Neural progenitor cell (in vitro differentiated cells): ENCODE results near the gene MYH15. TPM values are rescaled to one million over a fixed set of nuclear protein-coding genes. Genes with fewer than 3 reads are reported as not detected.

Experiments used
- DNase-seq: peaks from one replicate; pipeline ENCODE4 v3.0.0-alpha.2; 2016; ENCODE audit warnings: low spot score
- H2AFZ ChIP-seq: fragments of 200-600 bp; sonication (generic); replicated peaks from 2 replicates; pipeline ENCODE4 v1.6.1; 2016; ENCODE audit warnings: antibody characterized with exemption
- H3F3A ChIP-seq: fragments of 200-600 bp; sonication (generic); 2 replicates; pipeline ENCODE4 v1.6.1; 2016; ENCODE audit warnings: antibody characterized with exemption, low read depth
- H3K27ac ChIP-seq: fragments of 200-600 bp; sonication (generic); 2 replicates; pipeline ENCODE4 v1.5.1; 2016; ENCODE audit warnings: mild to moderate bottlenecking
- H3K27me3 ChIP-seq: fragments of 200-600 bp; sonication (generic); 2 replicates; pipeline ENCODE4 v1.6.1; 2016; ENCODE audit warnings: mild to moderate bottlenecking, moderate library complexity
- H3K36me3 ChIP-seq: fragments of 200-600 bp; sonication (generic); 2 replicates; pipeline ENCODE4 v1.5.1; 2016
- H3K4me1 ChIP-seq: fragments of 200-600 bp; sonication (generic); 2 replicates; pipeline ENCODE4 v1.6.1; 2016; ENCODE audit warnings: mixed run types
- H3K4me2 ChIP-seq: fragments of 200-600 bp; sonication (generic); 2 replicates; pipeline ENCODE4 v1.6.1; 2016
- H3K4me3 ChIP-seq: fragments of 200-600 bp; sonication (generic); 2 replicates; pipeline ENCODE4 v1.5.1; 2016
- H3K79me2 ChIP-seq: fragments of 200-600 bp; sonication (generic); 2 replicates; pipeline ENCODE4 v1.6.1; 2016; ENCODE audit warnings: low read depth
- H3K9ac ChIP-seq: fragments of 200-600 bp; sonication (generic); 2 replicates; pipeline ENCODE4 v1.6.1; 2016
- H3K9me3 ChIP-seq: fragments of 200-600 bp; sonication (generic); 2 replicates; pipeline ENCODE4 v1.5.1; 2016; ENCODE audit warnings: low read depth
- H4K20me1 ChIP-seq: fragments of 200-600 bp; sonication (generic); 2 replicates; pipeline ENCODE4 v1.6.1; 2016; ENCODE audit warnings: low read depth
- H3K27ac Mint-ChIP-seq: 3 replicates; pipeline ENCODE4 v1.8.0; 2021; ENCODE audit warnings: mixed read lengths
- H3K27me3 Mint-ChIP-seq: 2 replicates; pipeline ENCODE4 v1.8.0; 2022; ENCODE audit warnings: low read depth, mild to moderate bottlenecking, inconsistent platforms, moderate library complexity, mixed read lengths; ENCODE audit not compliant: insufficient read depth
- H3K36me3 Mint-ChIP-seq: 3 replicates; pipeline ENCODE4 v1.8.0; 2021; ENCODE audit warnings: mixed read lengths
- H3K4me1 Mint-ChIP-seq: 3 replicates; pipeline ENCODE4 v1.8.0; 2021; ENCODE audit warnings: mixed read lengths
- H3K4me3 Mint-ChIP-seq: 3 replicates; pipeline ENCODE4 v1.8.0; 2021; ENCODE audit warnings: mild to moderate bottlenecking, moderate library complexity, mixed read lengths
- H3K9me3 Mint-ChIP-seq: 3 replicates; pipeline ENCODE4 v1.8.0; 2020; ENCODE audit warnings: mixed read lengths
- EZH2 ChIP-seq: fragments of 200-600 bp; sonication (generic); IDR thresholded peaks from 2 replicates; pipeline ENCODE4 v1.6.1; 2017; ENCODE audit warnings: antibody characterized with exemption, mild to moderate bottlenecking, moderate library complexity
- EZH2phosphoT487 ChIP-seq: fragments of 200-600 bp; sonication (generic); IDR thresholded peaks from 2 replicates; pipeline ENCODE4 v1.6.1; 2017; ENCODE audit warnings: antibody characterized with exemption
- total RNA-seq: library from RNA; depleted of rRNA; stranded (reverse); fragments of >200 nt; gene quantifications from 2 replicates; pipeline ENCODE4 v1.2.3, GENCODE V29; 2015; ENCODE audit warnings: low replicate concordance
- TF ChIP-seq, protein P1 (sequence below): fragments of 200-600 bp; sonication (generic); IDR thresholded peaks from 2 replicates; pipeline ENCODE4 v1.5.1; 2017; ENCODE audit warnings: antibody characterized with exemption, mild to moderate bottlenecking

Gene MYH15
- total RNA-seq, 1 donor from 2014 or later = not detected

GRCh38 chr3:108503722-108504121 is 6.7 kb downstream of the MYH15 start:
- H3K9ac ChIP-seq = no peak overlapping the region
- H3K4me3 ChIP-seq = no peak overlapping the region
- H3K4me2 ChIP-seq = no peak overlapping the region
- H3F3A ChIP-seq = no peaks in the 10 kb centered on the region
- no peaks in the 10 kb centered on the region for H3K27me3 Mint-ChIP-seq
- no peaks in the 10 kb centered on the region for H3K4me1 ChIP-seq
- H3K36me3 Mint-ChIP-seq = no peaks in the 10 kb centered on the region
- no peak overlapping the region for H3K27ac ChIP-seq
- no peaks in the 10 kb centered on the region for H3K79me2 ChIP-seq
- H3K9me3 ChIP-seq = no peaks in the 10 kb centered on the region
- H3K36me3 ChIP-seq = no peaks in the 10 kb centered on the region
- TF ChIP-seq, protein P1, sequence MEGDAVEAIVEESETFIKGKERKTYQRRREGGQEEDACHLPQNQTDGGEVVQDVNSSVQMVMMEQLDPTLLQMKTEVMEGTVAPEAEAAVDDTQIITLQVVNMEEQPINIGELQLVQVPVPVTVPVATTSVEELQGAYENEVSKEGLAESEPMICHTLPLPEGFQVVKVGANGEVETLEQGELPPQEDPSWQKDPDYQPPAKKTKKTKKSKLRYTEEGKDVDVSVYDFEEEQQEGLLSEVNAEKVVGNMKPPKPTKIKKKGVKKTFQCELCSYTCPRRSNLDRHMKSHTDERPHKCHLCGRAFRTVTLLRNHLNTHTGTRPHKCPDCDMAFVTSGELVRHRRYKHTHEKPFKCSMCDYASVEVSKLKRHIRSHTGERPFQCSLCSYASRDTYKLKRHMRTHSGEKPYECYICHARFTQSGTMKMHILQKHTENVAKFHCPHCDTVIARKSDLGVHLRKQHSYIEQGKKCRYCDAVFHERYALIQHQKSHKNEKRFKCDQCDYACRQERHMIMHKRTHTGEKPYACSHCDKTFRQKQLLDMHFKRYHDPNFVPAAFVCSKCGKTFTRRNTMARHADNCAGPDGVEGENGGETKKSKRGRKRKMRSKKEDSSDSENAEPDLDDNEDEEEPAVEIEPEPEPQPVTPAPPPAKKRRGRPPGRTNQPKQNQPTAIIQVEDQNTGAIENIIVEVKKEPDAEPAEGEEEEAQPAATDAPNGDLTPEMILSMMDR = no peak
- TF ChIP-seq EZH2phosphoT487 (no peak), EZH2 (no peak)
- no peak overlapping the region for H2AFZ ChIP-seq
- no peaks in the 10 kb centered on the region for H4K20me1 ChIP-seq
- no peaks in the 10 kb centered on the region for H3K9me3 Mint-ChIP-seq
- H3K4me1 Mint-ChIP-seq = peaks cover 2% of the 10 kb centered on the region
- H3K27me3 ChIP-seq = no peaks in the 10 kb centered on the region
- H3K4me3 Mint-ChIP-seq = no peak overlapping the region
- DNase-seq = no peak
- H3K27ac Mint-ChIP-seq = no peak overlapping the region

- Histone ChIP-seq H3K4me1 (no peaks in the 10 kb centered on the region), H3K4me2 (no peak overlapping the region), H3F3A (no peaks in the 10 kb centered on the region), H4K20me1 (no peaks in the 10 kb centered on the region), H3K27me3 (no peaks in the 10 kb centered on the region), H3K27ac (no peak overlapping the region), H3K9me3 (no peaks in the 10 kb centered on the region), H3K9ac (no peak overlapping the region), H2AFZ (no peak overlapping the region), H3K4me3 (no peak overlapping the region), H3K79me2 (no peaks in the 10 kb centered on the region), H3K36me3 (no peaks in the 10 kb centered on the region)
- DNase-seq = no peak
- H3K27me3 Mint-ChIP-seq = no peaks in the 10 kb centered on the region
- H3K9me3 Mint-ChIP-seq = no peaks in the 10 kb centered on the region
- H3K4me3 Mint-ChIP-seq = no peak overlapping the region
- TF ChIP-seq, protein P1 = no peak
- no peak for TF ChIP-seq EZH2
- TF ChIP-seq EZH2phosphoT487 = no peak
- no peaks in the 10 kb centered on the region for H3K4me1 Mint-ChIP-seq
- no peaks in the 10 kb centered on the region for H3K36me3 Mint-ChIP-seq
- no peak overlapping the region for H3K27ac Mint-ChIP-seq
Observed at GRCh38 chr3:108501535-108501934, 8.9 kb downstream of the MYH15 start.

DNA sequence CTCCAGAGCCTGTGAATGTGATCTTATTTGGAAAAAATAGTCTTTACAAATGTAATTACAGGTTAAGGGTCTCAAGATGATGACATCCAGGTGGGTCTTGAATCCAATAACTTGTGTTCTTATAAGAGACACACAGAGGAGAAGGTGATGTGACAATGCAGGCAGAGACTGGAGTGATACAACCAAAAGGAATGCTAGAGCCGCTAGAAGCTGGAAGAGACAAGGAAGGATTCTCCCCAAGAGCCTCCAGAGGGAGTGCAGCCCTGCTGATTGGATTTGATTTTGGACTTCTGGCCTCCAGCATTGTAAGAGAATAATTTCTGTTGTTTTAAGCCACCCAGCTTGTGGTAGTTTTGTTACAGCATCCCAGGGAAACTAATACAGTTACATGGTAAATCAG is 9.7 kb downstream of the MYH15 start:
- Histone ChIP-seq H3K4me2 (no peak overlapping the region), H3K79me2 (no peaks in the 10 kb centered on the region), H3K27me3 (no peaks in the 10 kb centered on the region), H3K36me3 (no peaks in the 10 kb centered on the region), H3K9ac (no peak overlapping the region), H3K4me3 (no peak overlapping the region), H4K20me1 (no peaks in the 10 kb centered on the region), H3K9me3 (no peaks in the 10 kb centered on the region), H3F3A (no peaks in the 10 kb centered on the region), H3K4me1 (no peaks in the 10 kb centered on the region), H2AFZ (no peak overlapping the region), H3K27ac (no peak overlapping the region)
- Mint-ChIP-seq H3K36me3 (no peaks in the 10 kb centered on the region), H3K27ac (no peak overlapping the region), H3K9me3 (no peaks in the 10 kb centered on the region), H3K4me3 (no peak overlapping the region), H3K27me3 (no peaks in the 10 kb centered on the region), H3K4me1 (no peaks in the 10 kb centered on the region)
- no peak for DNase-seq
- TF ChIP-seq, protein P1 = no peak
- TF ChIP-seq EZH2 (no peak), EZH2phosphoT487 (no peak)

- H3K4me3 ChIP-seq = no peak overlapping the region
- H3F3A ChIP-seq = no peaks in the 10 kb centered on the region
- H2AFZ ChIP-seq = no peak overlapping the region
- Mint-ChIP-seq H3K27ac (no peak overlapping the region), H3K27me3 (no peaks in the 10 kb centered on the region), H3K36me3 (no peaks in the 10 kb centered on the region), H3K4me3 (no peak overlapping the region), H3K4me1 (no peaks in the 10 kb centered on the region), H3K9me3 (no peaks in the 10 kb centered on the region)
- no peak overlapping the region for H3K9ac ChIP-seq
- DNase-seq = no peak
- no peaks in the 10 kb centered on the region for H4K20me1 ChIP-seq
- no peak overlapping the region for H3K27ac ChIP-seq
- H3K79me2 ChIP-seq = no peaks in the 10 kb centered on the region
- no peaks in the 10 kb centered on the region for H3K36me3 ChIP-seq
- H3K4me2 ChIP-seq = no peak overlapping the region
- H3K27me3 ChIP-seq = no peaks in the 10 kb centered on the region
- TF ChIP-seq EZH2phosphoT487 (no peak), EZH2 (no peak)
- TF ChIP-seq, protein P1 = no peak
- no peaks in the 10 kb centered on the region for H3K9me3 ChIP-seq
- H3K4me1 ChIP-seq = no peaks in the 10 kb centered on the region
Observed at GRCh38 chr3:108497271-108497670, 13.1 kb downstream of the MYH15 start.
